Iris pigment epithelial cell (primary cell): Measurements from ENCODE around the gene CACNA1G.

Source experiments
- DNase-seq: peaks from one replicate; pipeline ENCODE4 v3.0.0-alpha.2; 2011; ENCODE audit warnings: low read depth

Gene CACNA1G

DNA sequence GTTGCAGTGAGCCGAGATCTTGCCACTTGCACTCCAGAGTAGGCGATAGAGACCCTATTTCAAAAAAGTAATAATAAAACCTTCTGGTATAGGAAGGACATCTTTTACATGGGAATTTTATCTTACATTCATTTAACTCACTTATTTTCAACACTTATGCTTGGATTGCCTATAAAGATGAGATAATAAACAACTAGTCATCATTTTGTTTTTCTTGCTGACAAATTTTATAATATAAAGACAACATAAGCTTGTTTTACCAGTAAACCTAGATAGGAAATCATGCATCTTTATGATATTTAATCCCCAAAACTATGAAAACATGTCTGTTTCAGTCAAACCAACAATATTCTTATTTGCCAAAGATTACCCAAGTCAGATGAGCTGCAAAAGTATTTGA, 91.1 kb downstream of the CACNA1G start:
- DNase-seq, result no peak

DNA sequence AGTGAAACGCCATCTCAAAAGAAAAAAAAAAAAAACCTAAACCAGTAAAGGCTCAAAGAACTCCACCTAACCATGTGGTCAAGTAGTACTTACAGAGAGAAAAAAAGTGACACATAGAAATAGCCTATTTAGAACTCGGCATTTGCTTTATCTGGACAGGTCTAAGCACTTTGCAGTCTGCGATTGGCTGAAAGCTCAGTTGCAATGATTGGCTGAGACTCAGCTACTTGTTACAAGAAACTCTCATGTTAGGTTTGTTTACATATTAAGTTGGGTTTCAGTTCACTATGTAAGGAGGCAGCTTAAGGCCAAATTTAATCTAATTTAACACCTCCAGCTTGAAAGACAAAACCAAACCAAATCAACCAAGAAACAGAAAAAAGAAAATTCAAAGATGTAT, 93.2 kb downstream of the CACNA1G start:
- DNase-seq, result no peak

DNA sequence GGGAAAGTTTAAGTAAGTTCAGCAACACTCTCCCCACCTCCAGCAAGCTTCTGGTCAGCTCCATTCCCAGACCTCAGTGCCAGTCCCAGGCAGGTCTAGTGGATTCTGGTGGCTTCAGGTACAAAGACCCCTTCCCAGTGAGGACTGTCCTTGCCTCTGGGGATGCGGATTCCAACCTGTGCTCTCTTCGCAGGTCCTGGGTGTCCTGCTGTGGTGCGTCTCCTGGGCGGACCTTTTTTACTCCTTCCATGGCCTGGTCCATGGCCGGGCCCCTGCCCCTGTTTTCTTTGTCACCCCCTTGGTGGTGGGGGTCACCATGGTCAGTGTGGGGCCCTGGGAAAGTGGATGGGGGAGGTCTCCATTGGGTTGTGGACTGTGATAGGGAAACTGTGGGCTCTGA, 96.0 kb downstream of the CACNA1G start:
- no peak for DNase-seq

DNA sequence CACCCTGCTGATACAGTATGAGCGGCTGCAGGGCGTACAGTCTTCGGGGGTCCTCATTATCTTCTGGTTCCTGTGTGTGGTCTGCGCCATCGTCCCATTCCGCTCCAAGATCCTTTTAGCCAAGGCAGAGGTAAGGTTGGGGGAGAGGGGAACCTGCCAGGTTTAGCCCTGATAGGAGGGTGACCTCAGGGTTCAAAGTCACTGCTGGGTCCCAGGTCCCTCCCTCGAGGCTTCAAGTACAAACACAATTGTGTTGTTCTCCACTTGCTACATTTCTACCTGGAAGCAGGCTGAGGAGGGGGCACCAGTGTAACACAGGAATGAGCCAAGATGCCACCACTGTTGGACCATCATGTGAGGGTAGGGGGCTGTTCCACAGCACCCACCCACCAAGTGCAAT, 96.5 kb downstream of the CACNA1G start:
- no peak for DNase-seq

DNA sequence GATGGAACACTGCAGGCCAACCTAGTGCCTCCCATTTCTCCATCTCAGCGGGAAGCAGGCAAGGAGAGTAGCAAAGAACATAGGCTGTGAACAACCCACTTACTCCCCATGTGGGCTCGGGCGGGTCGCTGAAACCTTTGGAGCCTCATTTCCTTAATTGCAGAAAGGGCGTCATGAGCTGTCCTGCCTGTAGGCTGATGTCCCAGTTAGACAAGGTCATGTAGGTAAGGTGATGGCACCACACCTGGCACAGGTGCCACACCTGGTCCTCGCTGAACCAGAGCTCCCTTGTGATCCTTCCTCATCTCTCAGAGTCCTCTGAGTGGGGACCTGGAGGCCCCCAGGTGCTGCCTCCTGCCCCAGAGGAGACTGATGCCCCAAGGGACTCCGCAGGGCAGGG, 97.1 kb downstream of the CACNA1G start:
- DNase-seq, result no peak

DNA sequence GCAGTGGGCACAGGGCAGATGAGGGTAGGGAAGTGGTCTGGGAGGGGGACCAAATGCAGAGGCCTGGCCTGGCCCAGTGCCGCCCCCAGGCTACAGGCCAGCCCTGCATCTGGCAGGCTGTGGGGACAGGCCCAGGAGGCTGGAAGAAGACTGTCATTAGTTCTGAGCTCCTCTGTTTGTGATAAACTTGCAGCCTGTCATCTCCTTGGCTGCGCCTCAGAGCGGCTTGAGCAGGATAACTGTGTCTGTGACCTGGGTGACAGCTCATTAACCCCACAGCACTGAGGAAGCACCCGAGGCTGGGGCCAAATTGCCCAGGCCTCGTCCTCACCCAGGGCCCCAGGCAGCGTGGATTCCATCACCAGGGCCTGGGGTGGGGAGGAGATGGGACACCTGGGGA, 98.1 kb downstream of the CACNA1G start:
- no peak for DNase-seq

DNA sequence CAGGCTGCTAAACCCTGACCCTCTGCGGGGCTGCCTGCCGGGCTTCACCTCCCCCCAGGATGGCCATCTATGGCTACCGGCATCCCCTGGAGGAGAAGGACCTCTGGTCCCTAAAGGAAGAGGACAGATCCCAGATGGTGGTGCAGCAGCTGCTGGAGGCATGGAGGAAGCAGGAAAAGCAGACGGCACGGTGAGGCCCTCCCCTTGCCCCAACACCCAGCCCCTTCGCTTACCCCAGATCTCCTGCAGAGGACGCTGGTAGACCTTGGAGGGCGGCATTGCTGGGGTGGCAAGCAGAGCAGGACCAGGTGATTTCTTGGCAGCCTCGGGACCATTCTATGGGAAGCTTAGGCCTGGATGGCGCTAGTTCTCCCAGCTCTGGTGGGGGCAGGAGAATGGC, 98.7 kb downstream of the CACNA1G start:
- no peak for DNase-seq

DNA sequence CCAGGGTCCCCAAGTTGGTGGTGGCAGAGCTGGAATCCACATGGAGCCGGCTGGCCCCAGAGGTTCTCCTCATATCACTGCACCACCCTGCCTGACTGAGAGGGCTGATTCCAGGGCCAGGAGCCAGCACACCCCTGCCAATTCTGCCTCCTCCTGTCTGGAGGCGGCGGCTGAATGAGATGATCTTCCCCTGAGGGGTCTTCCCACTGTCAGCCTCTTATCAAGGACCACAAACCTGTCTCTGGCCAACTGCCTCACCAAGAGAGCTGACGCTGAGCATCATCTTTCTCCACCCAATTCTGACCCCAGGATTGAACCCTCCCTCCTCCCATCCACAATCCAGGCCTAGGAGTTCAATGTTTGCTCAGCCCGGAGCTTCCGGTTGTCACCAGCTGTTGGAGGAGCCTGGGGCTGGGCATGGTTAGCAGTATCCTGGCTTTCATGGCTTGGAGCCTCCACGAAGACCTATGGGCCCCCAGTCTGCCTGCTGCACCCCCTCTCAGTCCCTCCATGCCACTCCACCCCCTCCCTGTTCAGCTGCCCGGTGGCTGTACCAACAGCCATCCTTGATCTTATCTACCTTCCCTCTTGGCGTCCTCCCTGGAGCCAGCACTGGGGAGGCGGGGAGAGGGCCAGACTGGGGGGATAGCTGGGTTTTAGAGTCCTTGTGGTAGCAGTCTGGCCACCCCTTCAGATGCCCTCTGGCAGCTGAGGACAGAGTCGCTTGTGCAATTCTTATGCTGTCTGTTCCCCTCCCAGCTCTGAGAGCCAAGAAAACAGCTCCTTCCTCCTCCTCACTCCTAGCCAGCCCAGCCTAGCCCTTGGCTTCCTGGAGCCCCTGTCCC, 99.7 kb downstream of the CACNA1G start:
- DNase-seq, result peak; percentile 32

DNA sequence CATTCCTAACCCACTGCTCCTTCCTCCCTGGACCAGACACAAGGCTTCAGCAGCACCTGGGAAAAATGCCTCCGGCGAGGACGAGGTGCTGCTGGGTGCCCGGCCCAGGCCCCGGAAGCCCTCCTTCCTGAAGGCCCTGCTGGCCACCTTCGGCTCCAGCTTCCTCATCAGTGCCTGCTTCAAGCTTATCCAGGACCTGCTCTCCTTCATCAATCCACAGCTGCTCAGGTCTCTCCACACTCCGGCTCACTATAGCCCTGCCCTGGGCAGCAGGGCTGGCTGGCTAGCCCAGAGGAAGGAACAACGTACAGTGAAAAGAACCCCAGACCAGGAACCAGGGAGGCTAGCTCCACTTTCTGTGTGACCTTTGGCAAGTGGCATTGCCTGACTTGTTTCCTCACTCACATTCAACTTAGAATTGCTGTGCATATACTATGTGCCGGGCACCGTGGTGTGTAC, 100.4 kb downstream of the CACNA1G start:
- DNase-seq, result no peak

DNA sequence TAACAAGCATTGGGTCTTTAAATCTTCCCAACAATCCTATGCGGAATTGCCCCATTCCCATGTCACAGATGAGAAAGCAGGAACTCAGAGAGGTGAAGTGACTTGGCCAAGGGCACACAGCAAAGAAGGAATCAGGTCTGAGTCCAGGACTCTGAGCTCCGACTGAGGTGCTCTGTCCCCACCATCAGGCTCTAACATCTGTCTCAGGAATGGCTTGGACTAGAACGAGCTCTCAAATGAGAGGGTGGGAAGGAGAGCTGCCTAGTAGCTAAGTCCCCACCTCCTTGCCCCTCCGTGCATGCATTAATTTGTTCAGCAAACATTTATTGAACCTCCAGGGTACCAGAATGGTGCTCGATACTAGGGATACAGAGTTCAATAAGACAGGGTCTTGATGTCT, 100.8 kb downstream of the CACNA1G start:
- DNase-seq, result no peak

DNA sequence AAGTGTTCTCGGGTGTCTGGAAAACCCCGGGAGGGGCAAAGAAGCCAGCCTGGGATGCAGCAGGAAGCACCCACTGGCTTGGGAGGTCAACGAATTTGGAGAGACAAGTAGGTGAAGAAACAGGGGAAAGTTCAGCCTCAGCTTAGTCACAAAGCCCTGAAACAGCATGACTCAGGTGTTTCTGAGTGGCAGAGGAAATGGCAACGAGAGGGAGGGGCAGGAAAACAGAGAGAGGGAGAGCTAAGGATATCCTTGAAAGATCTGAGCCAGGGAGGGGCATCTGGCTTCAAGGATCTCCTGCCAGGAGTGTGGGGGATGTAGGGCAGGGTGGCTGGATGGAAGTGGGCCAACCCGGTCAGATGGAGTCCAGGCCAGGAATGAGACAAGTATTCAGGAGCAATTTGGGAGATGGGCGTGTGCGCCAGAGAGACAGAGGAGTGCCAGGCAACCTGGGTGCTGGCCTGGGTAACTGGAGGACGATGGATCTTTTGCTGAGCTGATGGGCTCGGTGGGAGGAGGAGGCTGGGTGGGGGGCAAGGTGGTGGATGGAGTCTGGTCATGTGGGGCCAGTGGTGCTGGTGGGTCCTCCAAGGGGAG, 101.4 kb downstream of the CACNA1G start:
- peak; percentile 89 for DNase-seq

DNA sequence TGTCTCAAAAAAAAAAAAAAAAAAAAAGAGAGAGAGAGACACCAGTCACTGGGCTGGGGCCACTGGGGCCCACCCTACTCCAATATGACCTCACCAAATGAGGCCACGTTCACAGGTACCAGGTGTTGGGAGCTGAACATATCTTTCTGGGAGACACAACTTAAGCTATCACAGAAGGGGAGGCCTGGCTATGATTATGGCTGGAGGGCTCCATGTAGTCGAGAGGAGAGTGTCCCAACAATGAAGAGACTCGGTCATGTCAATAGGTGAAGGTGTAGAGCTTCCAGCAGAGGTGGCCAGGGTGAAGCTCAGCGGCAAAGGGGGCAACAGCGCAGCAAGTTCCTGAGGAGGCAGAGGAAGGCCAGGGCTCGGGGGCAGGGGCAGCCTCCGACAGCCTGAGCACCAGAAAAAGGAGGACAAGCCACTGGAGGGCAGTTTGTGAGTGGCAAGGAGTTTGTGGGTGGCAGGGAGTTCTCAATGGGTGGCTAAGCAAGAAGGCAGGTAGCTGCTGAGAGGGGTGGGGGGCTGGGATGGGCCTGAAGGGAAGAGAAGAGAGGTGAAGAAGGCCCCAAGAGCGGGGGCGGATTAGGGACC, 102.2 kb downstream of the CACNA1G start:
- no peak for DNase-seq

DNA sequence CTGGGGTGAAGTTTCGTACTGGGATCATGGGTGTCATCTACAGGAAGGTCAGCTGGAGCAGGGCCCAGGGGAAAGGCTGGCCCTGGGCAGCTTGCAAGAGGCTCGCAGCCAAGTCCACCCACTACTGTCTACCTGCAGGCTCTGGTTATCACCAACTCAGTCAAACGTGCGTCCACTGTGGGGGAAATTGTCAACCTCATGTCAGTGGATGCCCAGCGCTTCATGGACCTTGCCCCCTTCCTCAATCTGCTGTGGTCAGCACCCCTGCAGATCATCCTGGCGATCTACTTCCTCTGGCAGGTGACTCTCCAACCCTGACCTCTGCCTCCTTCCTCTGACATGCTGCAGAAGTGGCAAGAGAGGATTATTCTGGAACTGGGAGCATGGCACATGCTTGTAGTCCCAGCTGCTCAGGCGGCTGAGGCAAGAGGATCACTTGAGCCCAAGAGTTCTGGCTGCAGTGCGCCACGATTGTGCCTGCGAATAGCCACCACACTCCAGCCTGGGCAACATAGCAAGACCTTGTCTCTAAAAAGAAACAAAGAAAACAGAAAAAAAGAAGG, 103.4 kb downstream of the CACNA1G start:
- no peak for DNase-seq

DNA sequence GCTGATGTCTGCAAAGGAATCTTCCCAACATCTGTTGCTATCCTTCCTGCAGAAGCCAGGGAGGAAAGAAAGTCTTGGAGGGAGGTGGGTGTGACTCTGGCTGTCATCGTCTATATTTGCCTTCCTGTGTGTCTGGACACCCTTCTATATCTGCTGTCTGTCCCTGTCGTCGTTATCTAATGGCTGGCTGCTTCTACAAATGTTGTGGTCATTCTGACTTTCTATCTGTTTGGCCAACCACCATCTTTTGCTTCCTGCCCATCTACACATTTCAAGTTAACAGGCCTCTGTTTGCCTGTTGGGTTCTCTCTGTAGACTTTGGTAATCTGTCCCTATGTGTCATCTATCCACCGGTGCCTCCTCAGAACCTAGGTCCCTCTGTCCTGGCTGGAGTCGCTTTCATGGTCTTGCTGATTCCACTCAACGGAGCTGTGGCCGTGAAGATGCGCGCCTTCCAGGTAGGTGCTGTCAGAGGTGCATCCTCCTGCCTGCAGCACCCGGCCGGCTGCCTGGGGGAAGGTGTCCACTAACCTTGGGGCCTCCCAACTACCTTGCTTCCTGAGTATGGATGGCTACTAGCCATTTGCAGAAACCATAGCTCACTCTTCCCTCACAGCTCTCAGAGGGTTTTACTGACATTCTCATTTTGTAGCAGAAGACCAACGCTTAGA, 104.4 kb downstream of the CACNA1G start:
- no peak for DNase-seq

DNA sequence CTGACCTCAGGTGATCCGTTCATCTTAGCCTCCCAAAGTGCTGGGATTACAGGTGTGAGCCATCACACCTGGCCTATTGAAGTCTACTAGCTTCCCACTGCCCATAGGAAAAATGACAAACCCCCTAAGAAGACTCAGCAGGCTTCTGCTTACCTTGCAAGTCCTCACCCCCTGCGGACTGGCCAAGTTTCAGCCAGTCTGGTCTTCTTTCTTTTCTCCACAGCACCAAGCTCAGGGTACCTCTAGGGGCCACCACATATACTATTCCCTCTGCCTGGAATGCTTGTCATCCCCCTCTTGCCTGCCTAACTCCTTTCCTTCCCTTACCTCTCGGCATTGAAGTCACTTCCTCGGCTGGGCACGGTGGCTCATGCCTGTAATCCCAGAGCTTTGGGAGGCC, 105.3 kb downstream of the CACNA1G start:
- DNase-seq, result no peak

DNA sequence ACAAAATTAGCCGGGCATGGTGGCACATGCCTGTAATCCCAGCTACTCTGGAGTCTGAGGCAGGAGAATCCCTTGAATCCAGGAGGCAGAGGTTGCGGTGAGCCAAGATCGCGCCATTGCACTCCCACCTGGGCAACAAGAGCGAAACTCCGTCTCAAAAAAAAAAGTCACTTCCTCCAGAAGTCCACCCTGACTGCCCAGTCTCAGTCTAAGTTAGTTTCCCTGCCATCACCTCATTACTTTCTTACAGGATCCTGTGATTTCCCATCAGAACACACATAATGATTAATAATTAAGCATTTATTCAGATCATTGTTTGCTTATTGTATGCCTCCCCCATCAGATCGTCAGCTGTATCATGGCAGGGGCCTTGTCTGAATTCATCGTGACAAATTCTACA, 105.8 kb downstream of the CACNA1G start:
- no peak for DNase-seq

DNA sequence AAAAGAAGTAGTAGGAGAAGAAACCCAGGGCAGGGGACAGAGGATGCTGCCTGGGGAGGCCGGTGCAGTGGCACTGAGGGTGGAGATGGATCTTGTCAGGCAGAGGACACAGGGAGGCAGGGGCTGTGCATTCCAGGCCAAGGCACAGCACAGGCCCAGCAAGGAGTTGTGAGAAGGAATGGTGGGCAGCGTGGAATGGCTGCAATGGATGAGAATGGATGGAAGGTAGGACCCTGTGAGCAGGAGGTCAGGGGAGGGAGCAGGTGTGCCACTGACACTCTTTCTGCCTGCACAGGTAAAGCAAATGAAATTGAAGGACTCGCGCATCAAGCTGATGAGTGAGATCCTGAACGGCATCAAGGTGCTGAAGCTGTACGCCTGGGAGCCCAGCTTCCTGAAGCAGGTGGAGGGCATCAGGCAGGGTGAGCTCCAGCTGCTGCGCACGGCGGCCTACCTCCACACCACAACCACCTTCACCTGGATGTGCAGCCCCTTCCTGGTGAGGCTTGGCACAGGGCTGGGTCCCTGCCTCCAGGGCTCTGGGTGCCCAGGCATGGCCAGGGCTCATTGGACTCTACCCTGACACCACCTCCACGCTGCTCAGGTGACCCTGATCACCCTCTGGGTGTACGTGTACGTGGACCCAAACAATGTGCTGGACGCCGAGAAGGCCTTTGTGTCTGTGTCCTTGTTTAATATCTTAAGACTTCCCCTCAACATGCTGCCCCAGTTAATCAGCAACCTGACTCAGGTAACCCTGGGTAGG, 106.9 kb downstream of the CACNA1G start:
- no peak for DNase-seq

DNA sequence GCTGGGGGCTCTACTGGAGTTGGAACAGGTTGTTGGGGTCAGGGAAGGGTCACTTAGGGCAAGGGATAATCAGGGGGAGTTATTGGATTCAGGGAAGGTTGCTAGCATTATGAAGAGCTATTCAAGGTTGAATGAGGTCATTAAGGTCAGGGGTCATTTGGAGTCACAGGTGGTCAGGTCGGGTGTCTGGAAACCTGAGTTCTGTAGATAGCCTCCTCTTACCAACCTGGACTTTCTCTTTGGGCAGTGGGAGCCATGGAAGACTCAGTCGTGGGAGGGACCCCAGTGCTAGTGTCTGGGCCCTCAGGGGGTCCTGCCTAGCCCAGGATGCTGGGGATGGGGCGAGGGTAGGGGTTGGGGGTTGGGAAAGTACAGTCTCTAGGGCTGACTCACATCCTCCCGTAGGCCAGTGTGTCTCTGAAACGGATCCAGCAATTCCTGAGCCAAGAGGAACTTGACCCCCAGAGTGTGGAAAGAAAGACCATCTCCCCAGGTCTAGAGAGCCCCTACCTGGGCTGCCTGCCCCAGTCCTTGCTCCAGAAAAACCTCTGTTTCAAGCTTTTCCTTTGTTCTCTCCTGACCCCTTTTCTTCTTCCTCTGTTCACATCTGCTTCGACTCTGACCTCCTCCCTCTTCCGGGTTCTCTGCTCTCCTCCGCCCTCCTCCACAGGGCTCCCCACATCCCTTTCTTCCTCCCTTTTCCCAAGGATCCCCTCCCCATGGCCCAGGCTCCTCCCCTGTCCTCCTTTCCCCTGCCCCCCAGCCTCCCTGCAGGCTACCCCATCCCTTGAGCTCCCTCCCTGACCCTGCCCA, 107.7 kb downstream of the CACNA1G start:
- DNase-seq, result peak; percentile 50

DNA sequence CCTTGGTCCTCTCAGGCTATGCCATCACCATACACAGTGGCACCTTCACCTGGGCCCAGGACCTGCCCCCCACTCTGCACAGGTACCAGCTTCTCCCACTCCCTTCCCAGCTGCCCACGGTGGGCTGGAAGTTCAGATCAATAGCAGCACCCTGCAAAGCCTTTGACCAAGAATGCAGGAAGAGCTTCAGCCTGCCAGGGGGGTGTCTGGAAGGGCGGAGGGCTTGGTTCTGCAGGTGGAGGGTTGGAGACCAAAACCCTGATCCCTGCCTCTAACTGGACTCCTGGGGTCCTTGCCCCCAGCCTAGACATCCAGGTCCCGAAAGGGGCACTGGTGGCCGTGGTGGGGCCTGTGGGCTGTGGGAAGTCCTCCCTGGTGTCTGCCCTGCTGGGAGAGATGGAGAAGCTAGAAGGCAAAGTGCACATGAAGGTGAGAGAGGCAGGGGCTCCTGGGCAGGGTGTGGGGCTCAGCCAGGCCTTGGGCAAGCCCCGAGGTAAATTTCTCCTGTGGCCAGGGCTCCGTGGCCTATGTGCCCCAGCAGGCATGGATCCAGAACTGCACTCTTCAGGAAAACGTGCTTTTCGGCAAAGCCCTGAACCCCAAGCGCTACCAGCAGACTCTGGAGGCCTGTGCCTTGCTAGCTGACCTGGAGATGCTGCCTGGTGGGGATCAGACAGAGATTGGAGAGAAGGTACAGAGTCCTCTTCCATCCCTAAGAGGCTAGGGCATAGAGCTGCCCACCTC, 108.5 kb downstream of the CACNA1G start:
- no peak for DNase-seq

DNA sequence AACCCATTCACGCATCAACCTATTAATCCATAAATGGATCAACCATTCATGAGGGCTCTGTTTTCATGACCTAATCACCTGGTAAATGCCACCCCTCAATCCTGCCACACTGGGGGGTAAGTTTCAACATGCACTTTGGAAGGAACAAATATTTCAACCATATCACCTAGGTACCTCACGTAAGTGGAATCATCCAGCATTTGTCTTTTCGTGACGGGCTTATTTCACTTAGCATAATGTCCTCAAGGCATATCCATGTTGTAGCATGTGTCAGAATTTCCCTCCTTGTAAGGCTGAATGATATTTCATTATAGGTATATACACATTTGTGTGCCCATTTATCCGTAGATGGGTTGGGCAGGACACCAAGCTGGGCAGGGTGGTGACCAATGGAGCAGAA, 111.6 kb downstream of the CACNA1G start:
- DNase-seq, result no peak
